ENCODE results near the gene SAC3D1.

The SAC3D1 gene

GRCh38 chr11:65064847-65065240 lies 23.8 kb downstream of the SAC3D1 start:
- no peak for DNase-seq (ENCODE audit: low read depth)
- no peak for TF ChIP-seq CTCF (IDR thresholded peaks at IDR 0.05; ENCODE audit: insufficient read depth, low read depth, low read length, missing control alignments)
- no peak overlapping the region for H3K4me3 ChIP-seq (ENCODE audit: low read depth, low read length)

- DNase-seq (ENCODE audit: low read depth) = no peak
- H3K4me3 ChIP-seq (ENCODE audit: low read depth, low read length) = no peak overlapping the region
- no peak for TF ChIP-seq CTCF (IDR thresholded peaks at IDR 0.05; ENCODE audit: insufficient read depth, low read depth, low read length, missing control alignments)
Observed at GRCh38 chr11:65065851-65066250, 24.8 kb downstream of the SAC3D1 start.

GRCh38 chr11:65066315-65066714 lies 25.3 kb downstream of the SAC3D1 start:
- no peak for TF ChIP-seq CTCF (IDR thresholded peaks at IDR 0.05; ENCODE audit: insufficient read depth, low read depth, low read length, missing control alignments)
- DNase-seq (ENCODE audit: low read depth) = no peak
- H3K4me3 ChIP-seq (ENCODE audit: low read depth, low read length) = no peak overlapping the region

- no peak overlapping the region for H3K4me3 ChIP-seq (ENCODE audit: low read depth, low read length)
- DNase-seq (ENCODE audit: low read depth) = no peak
- no peak for TF ChIP-seq CTCF (IDR thresholded peaks at IDR 0.05; ENCODE audit: insufficient read depth, low read depth, low read length, missing control alignments)
Observed at GRCh38 chr11:65066805-65067291, 25.8 kb downstream of the SAC3D1 start.

- H3K4me3 ChIP-seq (ENCODE audit: low read depth, low read length) = no peak overlapping the region
- DNase-seq (ENCODE audit: low read depth) = peak; percentile 70
- TF ChIP-seq CTCF (IDR thresholded peaks at IDR 0.05; ENCODE audit: insufficient read depth, low read depth, low read length, missing control alignments) = no peak
Observed at GRCh38 chr11:65067446-65067845, 26.4 kb downstream of the SAC3D1 start.

- H3K4me3 ChIP-seq (ENCODE audit: low read depth, low read length) = no peak overlapping the region
- TF ChIP-seq CTCF (IDR thresholded peaks at IDR 0.05; ENCODE audit: insufficient read depth, low read depth, low read length, missing control alignments) = no peak
- peak; percentile 34 for DNase-seq (ENCODE audit: low read depth)
Observed at GRCh38 chr11:65069217-65069616, 28.2 kb downstream of the SAC3D1 start.

GRCh38 chr11:65071907-65072630 lies 31.1 kb downstream of the SAC3D1 start:
- no peak overlapping the region for H3K4me3 ChIP-seq (ENCODE audit: low read depth, low read length)
- no peak for TF ChIP-seq CTCF (IDR thresholded peaks at IDR 0.05; ENCODE audit: insufficient read depth, low read depth, low read length, missing control alignments)
- DNase-seq (ENCODE audit: low read depth) = peak; percentile 38

Data from GM12865 (cell line).